ENCODE data around the gene TMEM191C.
"Not testable (repeated sequence)": the region's sequence is repeated elsewhere in the genome, so short reads cannot be mapped to it uniquely, and the experiment has no call there.

Gene TMEM191C

GRCh38 chr22:21450858-21451353, 16.3 kb upstream of the TMEM191C start:
- no peaks in the 10 kb centered on the region for H3K36me3 ChIP-seq (ENCODE audit: insufficient read depth)
- H3K9ac ChIP-seq, result no peak overlapping the region
- H4K20me1 ChIP-seq (ENCODE audit: insufficient read depth), result no peaks in the 10 kb centered on the region
- no peaks in the 10 kb centered on the region for H3K27me3 ChIP-seq (ENCODE audit: insufficient read depth, low read depth)
- no peak overlapping the region for H3K4me3 ChIP-seq (IDR thresholded peaks at IDR 0.05; ENCODE audit: insufficient read depth, low read depth, low read length)
- H3K4me2 ChIP-seq, result no peak overlapping the region
- H3K4me1 ChIP-seq (ENCODE audit: low read depth, poor library complexity, severe bottlenecking), result no peaks in the 10 kb centered on the region
- no peaks in the 10 kb centered on the region for H3K79me2 ChIP-seq (ENCODE audit: insufficient read depth, low read depth)
- TF ChIP-seq, protein P1, sequence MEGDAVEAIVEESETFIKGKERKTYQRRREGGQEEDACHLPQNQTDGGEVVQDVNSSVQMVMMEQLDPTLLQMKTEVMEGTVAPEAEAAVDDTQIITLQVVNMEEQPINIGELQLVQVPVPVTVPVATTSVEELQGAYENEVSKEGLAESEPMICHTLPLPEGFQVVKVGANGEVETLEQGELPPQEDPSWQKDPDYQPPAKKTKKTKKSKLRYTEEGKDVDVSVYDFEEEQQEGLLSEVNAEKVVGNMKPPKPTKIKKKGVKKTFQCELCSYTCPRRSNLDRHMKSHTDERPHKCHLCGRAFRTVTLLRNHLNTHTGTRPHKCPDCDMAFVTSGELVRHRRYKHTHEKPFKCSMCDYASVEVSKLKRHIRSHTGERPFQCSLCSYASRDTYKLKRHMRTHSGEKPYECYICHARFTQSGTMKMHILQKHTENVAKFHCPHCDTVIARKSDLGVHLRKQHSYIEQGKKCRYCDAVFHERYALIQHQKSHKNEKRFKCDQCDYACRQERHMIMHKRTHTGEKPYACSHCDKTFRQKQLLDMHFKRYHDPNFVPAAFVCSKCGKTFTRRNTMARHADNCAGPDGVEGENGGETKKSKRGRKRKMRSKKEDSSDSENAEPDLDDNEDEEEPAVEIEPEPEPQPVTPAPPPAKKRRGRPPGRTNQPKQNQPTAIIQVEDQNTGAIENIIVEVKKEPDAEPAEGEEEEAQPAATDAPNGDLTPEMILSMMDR (conservative IDR thresholded peaks at IDR 0.05; ENCODE audit: low read depth, low read length), result no peak
- H2AFZ ChIP-seq (ENCODE audit: low read depth), result no peak overlapping the region
- H3K27ac ChIP-seq, result no peak overlapping the region

DNA sequence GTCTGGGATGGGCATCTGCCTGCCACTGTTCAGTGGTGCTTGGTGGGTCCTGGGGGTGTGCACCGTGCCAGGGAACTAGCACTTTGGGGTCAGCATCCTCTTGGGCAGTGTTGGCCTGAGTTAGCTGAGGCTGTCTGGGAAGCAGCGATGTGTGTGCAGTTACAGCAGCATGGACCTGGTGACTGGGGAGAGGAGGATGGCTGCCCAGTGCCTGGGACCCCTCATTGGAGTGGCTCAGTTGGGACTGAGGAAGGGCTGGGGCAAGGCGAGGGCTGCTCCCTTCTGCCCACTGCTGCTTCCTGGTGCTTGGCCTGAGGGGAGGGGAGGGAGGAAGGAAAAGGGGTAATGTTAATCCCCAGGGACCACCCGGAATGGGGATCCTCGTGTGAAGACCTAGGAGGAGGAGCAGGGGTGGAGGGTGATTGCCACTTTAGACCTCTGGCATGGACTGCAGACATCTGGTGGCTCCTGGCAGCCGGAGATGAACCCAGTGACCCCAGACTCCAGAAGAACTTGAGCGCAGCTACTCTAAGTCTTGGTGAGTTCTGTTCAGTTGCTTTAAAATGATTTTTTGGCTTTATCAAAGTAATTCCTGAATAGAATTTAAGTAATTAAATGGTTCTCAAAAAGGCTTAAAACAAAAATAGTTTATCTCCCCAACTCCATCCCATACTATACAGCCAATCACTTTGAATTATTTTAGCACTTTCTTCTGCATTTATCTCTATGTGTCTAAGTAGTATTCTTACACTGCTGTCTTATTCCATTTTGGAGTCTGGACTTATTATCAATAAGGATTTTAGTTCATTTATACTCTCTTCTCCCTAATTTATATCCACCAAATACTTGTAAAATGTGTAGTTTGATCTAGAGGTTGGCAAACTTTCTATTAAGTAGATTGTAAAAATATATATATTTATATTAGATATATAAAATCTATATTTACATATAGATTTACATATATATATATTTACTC, 15.4 kb upstream of the TMEM191C start:
- no peaks in the 10 kb centered on the region for H4K20me1 ChIP-seq (ENCODE audit: insufficient read depth)
- TF ChIP-seq, protein P1 (conservative IDR thresholded peaks at IDR 0.05; ENCODE audit: low read depth, low read length), result no peak
- H3K9ac ChIP-seq, result no peak overlapping the region
- no peak overlapping the region for H2AFZ ChIP-seq (ENCODE audit: low read depth)
- H3K4me3 ChIP-seq (IDR thresholded peaks at IDR 0.05; ENCODE audit: insufficient read depth, low read depth, low read length), result no peak overlapping the region
- no peaks in the 10 kb centered on the region for H3K36me3 ChIP-seq (ENCODE audit: insufficient read depth)
- no peak overlapping the region for H3K27ac ChIP-seq
- no peaks in the 10 kb centered on the region for H3K79me2 ChIP-seq (ENCODE audit: insufficient read depth, low read depth)
- H3K4me2 ChIP-seq, result no peak overlapping the region
- H3K4me1 ChIP-seq (ENCODE audit: low read depth, poor library complexity, severe bottlenecking), result no peaks in the 10 kb centered on the region
- H3K27me3 ChIP-seq (ENCODE audit: insufficient read depth, low read depth), result no peaks in the 10 kb centered on the region

DNA sequence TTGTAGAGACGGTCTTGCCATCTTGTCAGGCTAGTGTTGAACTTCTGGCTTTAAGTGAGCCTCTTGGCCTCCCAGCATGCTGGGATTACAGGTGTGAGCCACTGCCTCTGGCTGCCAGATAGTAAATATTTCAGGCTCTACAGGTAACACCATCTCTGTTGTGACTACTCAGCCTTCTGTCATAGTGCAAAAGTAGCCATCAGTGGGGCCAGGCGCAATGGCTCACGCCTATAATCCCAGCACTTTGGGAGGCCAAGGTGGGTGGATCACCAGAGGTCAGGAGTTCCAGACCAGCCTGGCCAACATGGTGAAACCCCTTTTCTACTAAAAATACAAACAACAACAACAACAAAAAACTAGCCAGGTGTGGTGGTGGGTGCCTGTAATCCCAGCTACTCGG, 14.5 kb upstream of the TMEM191C start:
- H3K9ac ChIP-seq; H2AFZ ChIP-seq (ENCODE audit: low read depth); H3K4me2 ChIP-seq; H3K4me3 ChIP-seq (IDR thresholded peaks at IDR 0.05; ENCODE audit: insufficient read depth, low read depth, low read length); H3K27ac ChIP-seq; H3K4me1 ChIP-seq (ENCODE audit: low read depth, poor library complexity, severe bottlenecking); H3K79me2 ChIP-seq (ENCODE audit: insufficient read depth, low read depth); H3K27me3 ChIP-seq (ENCODE audit: insufficient read depth, low read depth); H3K36me3 ChIP-seq (ENCODE audit: insufficient read depth); H4K20me1 ChIP-seq (ENCODE audit: insufficient read depth): not testable (repeated sequence)

DNA sequence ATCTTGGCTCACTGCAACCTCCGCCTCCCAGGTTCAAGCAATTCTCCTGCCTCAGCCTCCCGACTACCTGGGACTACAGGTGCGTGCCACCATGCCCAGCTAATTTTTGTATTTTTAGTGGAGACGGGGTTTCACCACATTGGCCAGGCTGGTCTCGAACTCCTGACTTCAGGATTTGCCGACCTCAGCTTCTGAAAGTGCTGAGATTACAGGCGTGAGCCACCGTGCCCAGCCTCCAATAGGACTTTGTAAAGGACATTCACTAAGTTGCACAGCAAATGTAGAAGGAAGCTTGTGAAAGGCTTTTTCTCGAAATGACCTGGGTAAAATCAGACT, 12.2 kb upstream of the TMEM191C start:
- H3K79me2 ChIP-seq (ENCODE audit: insufficient read depth, low read depth); H3K27me3 ChIP-seq (ENCODE audit: insufficient read depth, low read depth); H3K4me2 ChIP-seq; H4K20me1 ChIP-seq (ENCODE audit: insufficient read depth); H3K36me3 ChIP-seq (ENCODE audit: insufficient read depth); H3K4me1 ChIP-seq (ENCODE audit: low read depth, poor library complexity, severe bottlenecking); H3K27ac ChIP-seq; H2AFZ ChIP-seq (ENCODE audit: low read depth); H3K4me3 ChIP-seq (IDR thresholded peaks at IDR 0.05; ENCODE audit: insufficient read depth, low read depth, low read length); H3K9ac ChIP-seq: not testable (repeated sequence)

DNA sequence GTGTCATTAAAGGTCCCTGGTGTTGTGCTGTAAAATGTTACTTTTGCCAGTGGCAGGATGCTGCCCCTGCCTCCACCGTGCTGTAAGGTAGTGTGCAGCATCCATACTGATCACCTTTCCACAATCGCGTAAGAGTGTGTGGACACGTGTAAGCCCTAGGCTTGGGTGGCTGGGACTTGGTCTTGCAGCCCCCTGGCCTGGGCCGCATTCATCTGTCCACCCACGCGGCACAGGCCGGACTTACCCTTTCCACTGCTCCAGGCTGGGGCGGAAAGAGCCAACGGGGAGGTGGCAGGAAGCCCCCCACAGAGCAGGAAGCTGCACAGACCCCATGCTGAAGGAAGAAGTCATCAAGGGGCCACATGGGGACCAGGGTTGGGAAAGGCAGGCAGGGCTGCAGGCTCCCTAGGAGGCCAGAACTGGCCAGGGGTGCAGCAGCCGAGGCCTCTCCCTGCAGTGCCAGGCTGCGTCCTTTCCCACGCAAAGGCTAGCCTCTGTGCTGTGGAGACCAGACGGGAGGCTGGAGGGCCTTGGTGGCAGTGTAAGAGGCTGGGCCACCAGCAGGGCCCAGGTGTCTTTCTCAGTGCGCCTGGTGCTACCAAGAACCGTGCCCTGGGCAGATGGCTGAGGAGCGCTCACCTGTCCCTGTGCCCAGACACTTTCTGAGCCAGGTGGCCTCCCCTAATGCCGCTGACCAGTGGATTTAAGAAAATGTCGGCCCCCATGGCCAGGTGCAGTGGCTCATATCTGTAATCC, 11.7 kb upstream of the TMEM191C start:
- no peak overlapping the region for H3K4me3 ChIP-seq (IDR thresholded peaks at IDR 0.05; ENCODE audit: insufficient read depth, low read depth, low read length)
- no peaks in the 10 kb centered on the region for H3K79me2 ChIP-seq (ENCODE audit: insufficient read depth, low read depth)
- no peak overlapping the region for H3K9ac ChIP-seq

More for the DNA sequence above, 11.7 kb upstream of the TMEM191C start:
- Histone ChIP-seq H2AFZ (ENCODE audit: low read depth) (no peak overlapping the region), H3K27me3 (ENCODE audit: insufficient read depth, low read depth) (no peaks in the 10 kb centered on the region), H3K36me3 (ENCODE audit: insufficient read depth) (no peaks in the 10 kb centered on the region), H4K20me1 (ENCODE audit: insufficient read depth) (no peaks in the 10 kb centered on the region), H3K4me1 (ENCODE audit: low read depth, poor library complexity, severe bottlenecking) (no peaks in the 10 kb centered on the region), H3K4me2 (no peak overlapping the region), H3K27ac (no peak overlapping the region)
- TF ChIP-seq, protein P1 (conservative IDR thresholded peaks at IDR 0.05; ENCODE audit: low read depth, low read length), result no peak
